Subcutaneous adipose tissue (tissue), 4 donors: Measurements from ENCODE around the gene SCARF2. TPM values are rescaled to one million over a fixed set of nuclear protein-coding genes. Genes with fewer than 3 reads are reported as not detected.

Source experiments
- CTCF ChIP-seq: fragments of 450-650 bp; IDR thresholded peaks from one replicate; pipeline ENCODE4 v1.5.1; 2016; ENCODE audit warnings: low read depth, mild to moderate bottlenecking, control low read depth, antibody characterized with exemption, moderate library complexity
- total RNA-seq, 4 donors: library from RNA; depleted of rRNA; stranded (reverse); fragments of >200 nt; gene quantifications; one replicate each; pipeline ENCODE4 v1.1.0, GENCODE V29; 2016

The SCARF2 gene
- total RNA-seq, 4 donors from 2014 or later: 2.8 to 15.4 (median 8.1) TPM

- no peak for TF ChIP-seq CTCF
Observed at GRCh38 chr22:20425566-20426258, 11.9 kb downstream of the SCARF2 start.

DNA sequence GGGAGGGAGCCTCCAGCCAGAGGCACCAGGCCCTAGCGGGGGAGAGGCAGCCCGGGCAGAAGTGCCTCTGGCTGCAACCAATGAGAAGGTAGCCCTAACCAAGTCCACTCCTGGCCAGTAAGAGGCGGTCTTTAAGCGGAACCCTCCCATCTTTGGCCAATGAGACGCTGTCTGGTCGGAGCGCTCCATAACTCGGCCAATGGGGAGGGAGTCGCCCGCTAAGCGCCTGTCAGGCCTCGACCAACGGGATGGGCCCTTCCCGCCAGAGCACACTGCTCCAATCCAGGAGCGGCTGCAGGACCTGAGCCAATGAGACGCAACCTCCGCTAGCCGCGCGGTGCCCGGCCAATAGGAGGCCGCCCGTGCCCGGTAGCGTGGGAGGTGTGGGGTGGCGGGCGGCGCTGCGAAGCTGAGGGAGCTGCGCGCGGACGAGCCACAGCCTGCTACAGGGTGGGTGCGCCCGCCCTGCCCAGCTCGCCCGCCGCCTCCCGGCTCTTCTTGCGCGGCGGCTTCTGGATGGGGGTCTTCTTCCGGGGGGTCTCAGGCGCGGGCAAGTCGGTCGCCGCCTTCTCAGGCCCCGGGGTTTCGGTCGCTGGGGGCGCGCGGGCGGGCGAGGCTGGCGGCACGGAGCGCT, 12.6 kb downstream of the SCARF2 start:
- no peak for TF ChIP-seq CTCF

DNA sequence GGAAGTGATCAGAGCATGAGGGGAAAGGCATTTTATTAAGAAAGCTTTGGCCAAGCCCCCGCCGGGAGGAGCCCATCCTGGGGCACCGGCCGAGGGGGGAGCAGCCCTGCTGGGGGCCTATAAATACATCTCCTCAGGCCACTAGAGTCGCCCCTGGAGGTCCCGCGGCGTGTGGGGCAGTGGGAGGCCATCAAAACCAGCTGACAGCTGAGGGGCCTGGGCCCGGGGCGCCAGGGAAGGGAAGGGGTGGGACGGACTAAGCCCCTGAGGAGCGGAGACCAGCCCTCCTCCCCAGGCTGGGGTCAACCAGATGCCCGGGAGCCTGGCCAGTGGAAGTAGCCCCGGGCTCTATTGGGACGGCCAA, 13.1 kb downstream of the SCARF2 start:
- no peak for TF ChIP-seq CTCF

DNA sequence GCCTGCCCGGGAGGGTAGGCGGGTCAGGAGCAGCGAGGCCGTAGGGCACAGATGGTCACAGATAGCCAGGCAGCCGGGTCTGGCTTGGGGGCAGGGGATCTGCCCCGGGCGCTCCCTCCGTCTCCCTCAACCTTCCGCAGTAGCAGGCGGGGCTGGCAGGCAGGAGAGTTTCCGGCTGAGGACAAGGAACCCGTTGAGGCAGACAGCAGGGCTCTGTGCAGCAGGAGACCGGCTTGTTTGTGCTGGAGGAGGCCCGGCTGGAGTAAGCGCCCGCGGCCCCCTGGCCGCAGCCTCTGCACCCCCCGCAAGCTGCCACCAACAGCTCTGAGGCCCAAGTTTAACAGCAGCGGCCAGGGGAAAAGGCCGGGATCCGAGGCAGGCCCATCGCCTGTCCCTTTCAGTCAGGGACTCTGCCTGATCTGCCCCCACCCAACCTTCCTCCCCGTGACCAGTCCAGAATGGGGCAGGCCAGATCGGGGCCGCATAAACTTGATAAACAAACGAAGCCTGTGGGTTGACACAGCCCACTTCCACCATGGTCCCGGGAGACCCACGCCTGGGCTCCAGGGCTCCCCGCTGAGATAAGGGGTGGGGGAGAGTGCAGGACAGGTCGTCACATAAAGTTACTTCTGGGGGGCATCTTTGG, 13.6 kb downstream of the SCARF2 start:
- no peak for TF ChIP-seq CTCF

DNA sequence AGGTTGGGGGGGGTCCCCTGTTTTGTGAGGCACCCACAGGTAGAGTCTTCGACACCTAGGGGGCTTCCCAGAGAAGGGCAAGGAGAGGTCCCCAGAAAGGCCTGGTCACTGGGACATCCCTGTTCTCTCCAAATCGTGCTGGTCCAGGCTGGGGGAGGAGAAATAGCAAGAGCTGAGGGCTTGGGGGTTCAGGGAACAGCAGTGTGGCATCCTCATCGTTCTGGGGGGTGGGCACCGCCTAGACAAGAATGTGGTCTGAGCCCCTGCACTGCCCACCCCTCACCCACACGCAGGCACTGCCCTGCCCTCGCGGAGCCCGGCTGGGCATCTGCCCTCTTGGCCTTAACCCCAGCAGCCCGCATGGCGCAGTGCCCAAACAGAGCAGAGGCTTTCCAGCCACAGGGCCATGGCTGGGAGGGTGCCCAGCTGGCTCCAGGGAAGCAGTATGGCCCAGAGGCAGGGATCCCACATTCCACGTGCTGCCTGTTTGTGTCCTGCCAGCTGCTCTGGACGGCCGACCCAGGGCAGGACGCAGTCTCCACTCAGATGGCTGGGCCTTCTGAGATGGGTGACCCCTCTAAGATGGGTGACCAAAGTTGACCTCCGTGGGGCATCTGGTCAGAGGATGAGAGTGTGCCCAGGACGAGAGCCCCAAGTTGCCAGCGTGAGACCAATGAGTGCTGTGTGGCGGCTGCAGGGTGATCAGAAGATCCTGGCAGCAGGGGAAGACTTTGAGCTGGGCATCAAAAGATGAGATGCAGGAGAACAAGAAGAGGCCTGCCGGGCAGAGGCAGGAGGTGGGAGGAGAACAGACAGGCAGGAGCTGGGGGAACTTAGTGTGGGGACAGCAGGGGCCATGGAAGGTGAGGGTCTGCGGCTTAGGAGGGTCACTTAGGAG, 14.4 kb downstream of the SCARF2 start:
- TF ChIP-seq CTCF: no peak

GRCh38 chr22:20422271-20423007, 15.2 kb downstream of the SCARF2 start:
- TF ChIP-seq CTCF: no peak
